Uterus (tissue), 4 donors: Measurements from ENCODE around the gene CTIF. TPM values are rescaled to one million over a fixed set of nuclear protein-coding genes. Genes with fewer than 3 reads are reported as not detected.
A peak's percentile ranks its signal among the peaks of the same experiment; 100 is the strongest.

Source experiments
- DNase-seq, 2 donors: peaks; one replicate each; pipeline ENCODE4 v3.0.0-alpha.2; 2019 to 2020
- H3K27ac ChIP-seq, 2 donors: fragments of 200-600 bp; sonication (generic); 1 replicate in 1 of 2; 2 replicates in 1 of 2; pipeline ENCODE4 v1.5.1; 2016 to 2018
- H3K27me3 ChIP-seq, 2 donors: fragments of 200-600 bp; sonication (generic); one replicate each; pipeline ENCODE4 v1.5.1; 2018 to 2019; ENCODE audit warnings: control low read depth in 1 of 2
- H3K36me3 ChIP-seq, 2 donors: fragments of 200-600 bp; sonication (generic); one replicate each; pipeline ENCODE4 v1.5.1; 2019; ENCODE audit warnings: control low read depth in 1 of 2
- H3K4me1 ChIP-seq, 2 donors: fragments of 200-600 bp; sonication (generic); one replicate each; pipeline ENCODE4 v1.5.1; 2018 to 2019; ENCODE audit warnings: control low read depth in 1 of 2
- H3K4me3 ChIP-seq, 2 donors: fragments of 200-600 bp; sonication (generic); 1 replicate in 1 of 2; 2 replicates in 1 of 2; pipeline ENCODE4 v1.5.1; 2018 to 2019; ENCODE audit warnings: mild to moderate bottlenecking in 1 of 2
- H3K9me3 ChIP-seq, 2 donors: fragments of 200-600 bp; sonication (generic); one replicate each; pipeline ENCODE4 v1.5.1; 2019; ENCODE audit warnings: control low read depth in 1 of 2
- POLR2A ChIP-seq, 2 donors: fragments of 450-650 bp; IDR thresholded peaks; one replicate each; pipeline ENCODE4 v1.6.1; 2016; ENCODE audit warnings: antibody characterized with exemption in 2 of 2, mild to moderate bottlenecking in 1 of 2, moderate library complexity in 1 of 2
- intact Hi-C: fragments of 100-400 bp; cut with DNase I; formaldehyde crosslinking; loops from one replicate; pipeline ENCODE4 v1.15.1; 2023; ENCODE audit warnings: low total_unique reads
- total RNA-seq, 4 donors: library from RNA; depleted of rRNA in 3 of 4; stranded (reverse); fragments of >200 nt in 3 of 4; gene quantifications; one replicate each; pipeline versions ENCODE4 v1.1.0 to v1.2.4, GENCODE V29; 2014 to 2023
- TF ChIP-seq, protein P1 (sequence below), 4 experiments: fragments of 200-600 bp in 2 of 4; fragments of 450-650 bp in 2 of 4; sonication (generic) in 2 of 4; IDR thresholded peaks; one replicate each; pipeline ENCODE4 v1.5.1; 2016 to 2019; ENCODE audit warnings: antibody characterized with exemption in 4 of 4, mild to moderate bottlenecking in 2 of 4, moderate library complexity in 1 of 4
- donor health status: DM: yes; HTN: yes; CAD: no.

The CTIF gene
- total RNA-seq, 4 donors from 2014 or later: 11.3 to 94.3 (median 48.0) TPM

- H3K4me1 ChIP-seq: no peaks in the 10 kb centered on the region
- H3K27me3 ChIP-seq: no peaks in the 10 kb centered on the region
- no peaks in the 10 kb centered on the region for H3K36me3 ChIP-seq
- no peak overlapping the region for H3K27ac ChIP-seq
- no peaks in the 10 kb centered on the region for H3K9me3 ChIP-seq
- intact Hi-C loops: no loop called here
- TF ChIP-seq POLR2A (IDR thresholded peaks at IDR 0.05): no peak
- TF ChIP-seq, protein P1, sequence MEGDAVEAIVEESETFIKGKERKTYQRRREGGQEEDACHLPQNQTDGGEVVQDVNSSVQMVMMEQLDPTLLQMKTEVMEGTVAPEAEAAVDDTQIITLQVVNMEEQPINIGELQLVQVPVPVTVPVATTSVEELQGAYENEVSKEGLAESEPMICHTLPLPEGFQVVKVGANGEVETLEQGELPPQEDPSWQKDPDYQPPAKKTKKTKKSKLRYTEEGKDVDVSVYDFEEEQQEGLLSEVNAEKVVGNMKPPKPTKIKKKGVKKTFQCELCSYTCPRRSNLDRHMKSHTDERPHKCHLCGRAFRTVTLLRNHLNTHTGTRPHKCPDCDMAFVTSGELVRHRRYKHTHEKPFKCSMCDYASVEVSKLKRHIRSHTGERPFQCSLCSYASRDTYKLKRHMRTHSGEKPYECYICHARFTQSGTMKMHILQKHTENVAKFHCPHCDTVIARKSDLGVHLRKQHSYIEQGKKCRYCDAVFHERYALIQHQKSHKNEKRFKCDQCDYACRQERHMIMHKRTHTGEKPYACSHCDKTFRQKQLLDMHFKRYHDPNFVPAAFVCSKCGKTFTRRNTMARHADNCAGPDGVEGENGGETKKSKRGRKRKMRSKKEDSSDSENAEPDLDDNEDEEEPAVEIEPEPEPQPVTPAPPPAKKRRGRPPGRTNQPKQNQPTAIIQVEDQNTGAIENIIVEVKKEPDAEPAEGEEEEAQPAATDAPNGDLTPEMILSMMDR (IDR thresholded peaks at IDR 0.05): no peak
- H3K4me3 ChIP-seq: no peak overlapping the region
- peak in 1 of 2 donors; percentile 11 for DNase-seq
Measured at GRCh38 chr18:48637081-48637990, 98.5 kb downstream of the CTIF start.

DNA sequence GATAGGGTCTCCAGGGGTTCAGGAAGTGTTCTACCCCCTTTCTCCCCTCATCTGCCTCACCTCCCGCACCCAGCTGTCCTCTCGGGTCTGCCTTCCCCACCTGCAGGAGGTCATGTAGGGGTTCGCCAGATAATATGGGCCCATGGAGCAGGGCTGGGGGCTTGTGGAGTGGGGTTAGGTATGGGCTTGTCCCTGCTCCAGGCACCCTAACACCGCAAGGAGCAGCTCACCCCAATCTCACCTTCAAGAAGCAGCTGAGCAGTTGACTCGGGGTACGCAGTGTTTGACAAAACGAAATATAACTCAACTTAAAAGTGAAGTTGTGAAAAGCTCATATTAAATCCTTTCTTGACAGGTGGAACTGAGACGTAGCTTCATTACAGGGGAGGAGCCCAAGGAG is 99.6 kb downstream of the CTIF start:
- intact Hi-C loops: no loop called here
- DNase-seq: peak in 1 of 2 donors; percentile 1
- H3K27me3 ChIP-seq: no peaks in the 10 kb centered on the region
- H3K9me3 ChIP-seq: no peaks in the 10 kb centered on the region
- H3K4me3 ChIP-seq: no peak overlapping the region
- H3K27ac ChIP-seq: no peak overlapping the region
- TF ChIP-seq, protein P1 (IDR thresholded peaks at IDR 0.05): no peak
- no peak for TF ChIP-seq POLR2A (IDR thresholded peaks at IDR 0.05)
- H3K36me3 ChIP-seq: no peaks in the 10 kb centered on the region
- no peaks in the 10 kb centered on the region for H3K4me1 ChIP-seq

DNA sequence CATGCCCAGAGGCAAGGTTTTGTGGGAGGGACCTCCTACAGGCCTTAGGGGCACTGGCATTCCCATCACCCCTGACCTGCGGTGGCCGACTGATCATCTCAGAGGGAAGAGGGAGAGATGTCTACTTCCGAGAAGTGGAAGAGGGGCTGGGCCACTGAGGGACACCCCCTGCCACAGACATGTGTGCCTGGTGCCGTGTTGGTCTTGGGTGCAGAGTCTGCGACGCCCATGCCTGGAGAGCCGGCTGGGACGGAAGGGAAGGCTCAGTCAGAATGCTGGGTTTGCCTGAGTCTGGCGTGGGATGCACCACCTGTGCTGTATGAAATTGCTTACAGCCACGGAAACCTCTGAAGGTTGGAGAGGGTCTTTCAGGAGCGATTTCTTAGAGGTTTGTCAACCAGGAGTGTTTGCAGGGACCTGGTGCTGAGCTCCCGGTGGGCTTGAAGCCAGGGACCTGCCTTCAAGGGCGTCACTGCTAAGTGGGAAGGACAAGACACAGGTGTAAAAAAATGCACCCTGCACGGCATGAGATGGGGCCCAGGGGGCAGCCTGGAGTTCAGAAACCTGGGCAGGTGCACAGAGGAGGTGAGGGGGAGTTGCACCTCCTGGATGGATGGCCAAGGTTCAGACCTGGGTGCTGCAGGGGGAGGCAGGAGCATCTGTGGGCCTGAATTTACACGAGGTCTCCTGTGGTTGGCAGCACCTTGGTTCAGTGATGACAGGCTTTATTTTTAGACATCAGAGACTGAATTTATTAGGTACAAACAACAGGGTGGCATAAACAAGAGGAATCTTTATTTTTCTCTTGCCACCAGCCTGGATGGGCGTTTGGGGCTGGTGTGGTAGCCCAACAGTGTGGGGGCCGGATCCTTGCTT is 100.3 kb downstream of the CTIF start:
- DNase-seq: peak in 1 of 2 donors; percentile 9
- no peaks in the 10 kb centered on the region for H3K36me3 ChIP-seq
- no peak overlapping the region for H3K27ac ChIP-seq
- intact Hi-C loops: no loop called here
- H3K4me1 ChIP-seq: no peaks in the 10 kb centered on the region
- no peak overlapping the region for H3K4me3 ChIP-seq
- no peaks in the 10 kb centered on the region for H3K9me3 ChIP-seq
- TF ChIP-seq, protein P1 (IDR thresholded peaks at IDR 0.05): no peak
- TF ChIP-seq POLR2A (IDR thresholded peaks at IDR 0.05): no peak
- no peaks in the 10 kb centered on the region for H3K27me3 ChIP-seq

DNA sequence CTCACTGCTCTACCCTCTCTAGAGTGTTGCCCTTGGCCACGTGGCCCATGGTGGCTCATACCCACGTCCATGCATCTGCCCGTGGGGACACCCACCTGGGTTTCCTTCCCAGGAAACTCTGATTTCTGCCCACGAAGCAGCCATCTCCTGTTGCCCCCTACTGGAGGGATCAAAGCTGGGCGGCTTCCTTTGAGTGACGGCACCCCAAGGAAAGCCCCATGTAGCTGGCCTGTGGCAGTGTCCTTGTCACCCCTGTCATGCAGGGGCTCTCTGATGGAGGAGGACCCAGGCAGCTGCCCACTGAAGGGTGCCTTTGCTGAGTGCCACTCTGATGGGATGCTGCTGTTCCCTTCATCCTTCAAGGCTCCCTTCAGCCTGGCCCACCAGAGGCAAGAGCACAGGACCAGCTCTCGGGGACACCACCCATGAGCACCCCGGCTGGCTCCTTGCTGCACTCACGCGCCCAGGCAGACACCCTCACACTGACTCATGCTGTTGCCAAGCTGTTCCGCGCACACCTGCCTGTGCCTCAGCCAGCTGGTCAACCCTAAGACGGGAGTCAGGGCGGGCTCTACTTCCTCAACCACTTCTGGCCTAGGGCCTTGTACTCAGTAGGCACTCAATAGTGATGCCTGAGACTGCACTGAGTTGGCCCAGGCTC is 101.1 kb downstream of the CTIF start:
- TF ChIP-seq, protein P1 (IDR thresholded peaks at IDR 0.05): no peak
- TF ChIP-seq POLR2A (IDR thresholded peaks at IDR 0.05): no peak
- intact Hi-C loops: no loop called here
- H3K4me1 ChIP-seq: no peaks in the 10 kb centered on the region
- DNase-seq: peak in 1 of 2 donors; percentile 7
- no peak overlapping the region for H3K27ac ChIP-seq
- H3K4me3 ChIP-seq: no peak overlapping the region
- no peaks in the 10 kb centered on the region for H3K9me3 ChIP-seq
- H3K27me3 ChIP-seq: no peaks in the 10 kb centered on the region
- no peaks in the 10 kb centered on the region for H3K36me3 ChIP-seq
